Astrocyte (in vitro differentiated cells and primary cell): Measurements from ENCODE around the gene STK4. TPM values are rescaled to one million over a fixed set of nuclear protein-coding genes. Genes with fewer than 3 reads are reported as not detected.
"Not testable (repeated sequence)": the region's sequence is repeated elsewhere in the genome, so short reads cannot be mapped to it uniquely, and the experiment has no call there.

ENCODE experiments used
- DNase-seq: peaks from one replicate; pipeline ENCODE4 v3.0.0-alpha.2; 2010; ENCODE audit warnings: low read depth
- FAIRE-seq: peaks from 2 replicates; lab custom pipeline; 2011; peaks lifted over from hg19 to GRCh38; lab: Jason Lieb, UNC
- H2AFZ ChIP-seq: 2 replicates; pipeline ENCODE4 v1.6.0; 2012; ENCODE audit warnings: low read depth, low read length, inconsistent platforms
- H3K27ac ChIP-seq: 2 replicates; pipeline ENCODE4 v1.5.1; 2011; ENCODE audit warnings: low read depth, low read length, inconsistent platforms
- H3K27me3 ChIP-seq: 2 replicates; pipeline ENCODE4 v1.6.0; 2011; ENCODE audit warnings: low read length, inconsistent platforms; ENCODE audit not compliant: insufficient read depth
- H3K36me3 ChIP-seq: 2 replicates; pipeline ENCODE4 v1.5.1; 2011; ENCODE audit warnings: low read length, inconsistent platforms; ENCODE audit not compliant: insufficient read depth
- H3K4me1 ChIP-seq: 2 replicates; pipeline ENCODE4 v1.5.1; 2011; ENCODE audit warnings: low read length, inconsistent platforms; ENCODE audit not compliant: insufficient read depth
- H3K4me2 ChIP-seq: 2 replicates; pipeline ENCODE4 v1.6.0; 2012; ENCODE audit warnings: low read length, inconsistent platforms
- H3K4me3 ChIP-seq: 2 replicates; pipeline ENCODE4 v1.5.1; 2011; ENCODE audit warnings: low read depth, mild to moderate bottlenecking, low read length, inconsistent platforms; ENCODE audit not compliant: insufficient read depth
- H3K79me2 ChIP-seq: 2 replicates; pipeline ENCODE4 v1.6.0; 2012; ENCODE audit warnings: mild to moderate bottlenecking, low read length, inconsistent platforms; ENCODE audit not compliant: insufficient read depth
- H3K9ac ChIP-seq: 2 replicates; pipeline ENCODE4 v1.6.0; 2012; ENCODE audit warnings: mild to moderate bottlenecking, low read length, inconsistent platforms
- H3K9me3 ChIP-seq: 2 replicates; pipeline ENCODE4 v1.5.1; 2012; ENCODE audit warnings: low read depth, mild to moderate bottlenecking, low read length, inconsistent platforms; ENCODE audit not compliant: insufficient read depth
- H4K20me1 ChIP-seq: 2 replicates; pipeline ENCODE4 v1.6.0; 2012; ENCODE audit warnings: low read length, inconsistent platforms; ENCODE audit not compliant: insufficient read depth
- H3K27ac Mint-ChIP-seq: one replicate; pipeline ENCODE4 v1.8.0; 2021; ENCODE audit warnings: mild to moderate bottlenecking, mixed read lengths; ENCODE audit not compliant: unreplicated experiment
- H3K27me3 Mint-ChIP-seq: one replicate; pipeline ENCODE4 v1.8.0; 2021; ENCODE audit warnings: low read depth, mixed read lengths; ENCODE audit not compliant: unreplicated experiment
- H3K36me3 Mint-ChIP-seq: one replicate; pipeline ENCODE4 v1.8.0; 2021; ENCODE audit warnings: low read depth, mixed read lengths; ENCODE audit not compliant: unreplicated experiment
- H3K4me1 Mint-ChIP-seq: one replicate; pipeline ENCODE4 v1.8.0; 2021; ENCODE audit warnings: low read depth, mixed read lengths; ENCODE audit not compliant: unreplicated experiment
- H3K4me3 Mint-ChIP-seq: one replicate; pipeline ENCODE4 v1.8.0; 2021; ENCODE audit warnings: mild to moderate bottlenecking, moderate library complexity, mixed read lengths; ENCODE audit not compliant: unreplicated experiment
- H3K9me3 Mint-ChIP-seq: one replicate; pipeline ENCODE4 v1.8.0; 2021; ENCODE audit warnings: mild to moderate bottlenecking, mixed read lengths; ENCODE audit not compliant: unreplicated experiment
- CTCF ChIP-seq: IDR thresholded peaks from 2 replicates; pipeline ENCODE4 v1.5.1; 2011; ENCODE audit warnings: low read depth, mild to moderate bottlenecking, inconsistent platforms, low read length, moderate library complexity; ENCODE audit not compliant: insufficient read depth
- EZH2 ChIP-seq: IDR thresholded peaks from 2 replicates; pipeline ENCODE4 v1.6.1; 2012; ENCODE audit warnings: mild to moderate bottlenecking, low read length, inconsistent platforms; ENCODE audit not compliant: insufficient read depth
- total RNA-seq: library from RNA; stranded (reverse); gene quantifications from 2 replicates; pipeline ENCODE4 v1.2.1, GENCODE V29; 2021

Gene STK4
- total RNA-seq, 1 donor from 2014 or later: 41.4 TPM

DNA sequence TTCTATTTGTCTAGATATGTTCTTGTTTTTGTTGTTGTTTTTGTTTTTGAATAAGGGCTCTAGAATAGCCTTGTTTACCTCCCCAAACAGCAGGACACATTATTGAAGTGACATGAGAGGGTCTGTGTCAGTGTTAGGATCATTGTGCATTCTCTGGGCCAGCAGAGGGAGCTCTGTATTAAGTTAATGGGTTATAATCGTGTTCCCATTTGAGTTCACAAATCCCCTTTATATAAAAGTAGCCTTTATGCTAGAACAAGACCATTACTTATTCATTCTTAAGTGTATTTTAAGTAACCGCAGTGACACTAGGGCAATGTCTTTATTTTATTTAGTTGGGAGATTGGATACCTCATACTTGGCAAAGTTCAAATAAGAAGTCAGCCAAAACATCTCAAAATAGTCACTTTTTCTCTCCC lies 44.8 kb downstream of the STK4 start:
- FAIRE-seq (peak; percentile 60), DNase-seq (peak; percentile 81)
- no peak for TF ChIP-seq EZH2
- TF ChIP-seq CTCF: peak; percentile 83
- peaks cover 30% of the 10 kb centered on the region for H3K4me1 Mint-ChIP-seq
- Histone ChIP-seq H3K9me3 (no peaks in the 10 kb centered on the region), H4K20me1 (peaks cover 13% of the 10 kb centered on the region), H3K79me2 (no peaks in the 10 kb centered on the region), H3K36me3 (no peaks in the 10 kb centered on the region), H3K4me1 (peaks cover 33% of the 10 kb centered on the region), H3K4me3 (no peak overlapping the region), H3K9ac (peak overlapping the region; percentile 38), H3K27me3 (no peaks in the 10 kb centered on the region), H3K27ac (peak overlapping the region; percentile 51), H2AFZ (no peak overlapping the region), H3K4me2 (peak overlapping the region; percentile 42)
- H3K27ac Mint-ChIP-seq: peak overlapping the region; percentile 28
- no peaks in the 10 kb centered on the region for H3K27me3 Mint-ChIP-seq
- no peak overlapping the region for H3K4me3 Mint-ChIP-seq
- peaks cover 7% of the 10 kb centered on the region for H3K36me3 Mint-ChIP-seq
- no peaks in the 10 kb centered on the region for H3K9me3 Mint-ChIP-seq

GRCh38 chr20:45012682-45013302 lies 46.5 kb downstream of the STK4 start:
- no peak for FAIRE-seq
- H3K4me2 ChIP-seq: peak overlapping the region; percentile 29
- peak; percentile 57 for DNase-seq

DNA sequence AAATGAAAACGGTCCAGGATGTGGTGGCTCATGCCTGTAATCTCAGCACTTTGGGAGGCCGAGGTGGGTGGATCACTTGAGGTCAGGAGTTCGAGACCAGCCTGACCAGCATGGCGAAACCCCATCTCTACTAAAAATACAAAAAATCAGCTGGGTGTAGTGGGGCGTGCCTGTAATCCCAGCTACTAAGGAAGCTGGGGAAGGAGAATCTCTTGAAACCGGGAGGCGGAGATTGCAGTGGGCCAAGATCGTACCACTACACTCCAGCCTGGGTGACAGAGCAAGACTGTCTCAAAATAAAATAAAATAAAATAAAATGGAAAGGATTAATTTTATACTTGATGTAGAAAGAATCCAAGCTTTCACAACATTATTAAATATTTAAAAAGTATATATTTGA lies 47.8 kb downstream of the STK4 start:
- H3K27me3 Mint-ChIP-seq, H3K36me3 ChIP-seq, H3K4me3 ChIP-seq, H3K4me2 ChIP-seq, H3K79me2 ChIP-seq, DNase-seq, H3K27me3 ChIP-seq, H2AFZ ChIP-seq, H3K27ac ChIP-seq, H3K9me3 ChIP-seq, H4K20me1 ChIP-seq, H3K4me3 Mint-ChIP-seq, H3K9me3 Mint-ChIP-seq, FAIRE-seq, H3K36me3 Mint-ChIP-seq, H3K9ac ChIP-seq: not testable (repeated sequence)
- peaks cover 38% of the 10 kb centered on the region for H3K4me1 ChIP-seq
- Mint-ChIP-seq H3K27ac (peak overlapping the region; percentile 90), H3K4me1 (peaks cover 43% of the 10 kb centered on the region)

More at GRCh38 chr20:45012682-45013302, 46.5 kb downstream of the STK4 start:
- TF ChIP-seq CTCF (no peak), EZH2 (no peak)
- H3K4me1 Mint-ChIP-seq: peaks cover 43% of the 10 kb centered on the region
- peak overlapping the region; percentile 49 for H3K27ac Mint-ChIP-seq
- Histone ChIP-seq H3K4me3 (no peak overlapping the region), H3K4me1 (peaks cover 38% of the 10 kb centered on the region), H3K79me2 (no peaks in the 10 kb centered on the region), H3K36me3 (no peaks in the 10 kb centered on the region), H2AFZ (no peak overlapping the region), H3K9me3 (no peaks in the 10 kb centered on the region), H4K20me1 (peaks cover 5% of the 10 kb centered on the region), H3K27ac (no peak overlapping the region), H3K9ac (no peak overlapping the region), H3K27me3 (no peaks in the 10 kb centered on the region)
- H3K9me3 Mint-ChIP-seq: no peaks in the 10 kb centered on the region
- no peak overlapping the region for H3K4me3 Mint-ChIP-seq
- H3K36me3 Mint-ChIP-seq: peaks cover 6% of the 10 kb centered on the region
- no peaks in the 10 kb centered on the region for H3K27me3 Mint-ChIP-seq
